ENCODE measurements around the gene TMEM132D.

GRCh38 chr12:129231491-129231890, 672.3 kb downstream of the TMEM132D start:
- TF ChIP-seq CTCF (IDR thresholded peaks at IDR 0.05) = no peak
- TF ChIP-seq POLR2A (IDR thresholded peaks at IDR 0.05) = no peak
